ENCODE measurements around the gene ZFP30. TPM values are rescaled to one million over a fixed set of nuclear protein-coding genes. Genes with fewer than 3 reads are reported as not detected.
A peak's percentile ranks its signal among the peaks of the same experiment; 100 is the strongest.

The ZFP30 gene
- total RNA-seq, 1 experiment from 2014 or later: 8.1 TPM

- Mint-ChIP-seq H3K4me1 (ENCODE audit: insufficient read depth, unreplicated experiment) (no peaks in the 10 kb centered on the region), H3K4me3 (ENCODE audit: unreplicated experiment) (no peak overlapping the region), H3K9me3 (ENCODE audit: unreplicated experiment) (peaks cover 33% of the 10 kb centered on the region), H3K36me3 (ENCODE audit: insufficient read depth, unreplicated experiment) (peaks cover 38% of the 10 kb centered on the region), H3K27ac (ENCODE audit: low read depth, unreplicated experiment) (no peak overlapping the region), H3K27me3 (ENCODE audit: insufficient read depth, unreplicated experiment) (no peaks in the 10 kb centered on the region)
- BruUV-seq (replicated peaks): TSS peak; percentile 28
- peak; percentile 2 for DNase-seq (ENCODE audit: unreplicated experiment)
- POLR2A ChIA-PET: no interaction called here
- CTCF ChIA-PET: no interaction called here
- TF ChIP-seq CTCF (IDR thresholded peaks at IDR 0.05; ENCODE audit: unreplicated experiment): no peak
- intact Hi-C loops (cut with micrococcal nuclease): no loop called here
Measured at GRCh38 chr19:37564624-37565369, 90.5 kb downstream of the ZFP30 start.

Other genes starting within 250 kb of the ZFP30 start
- gene ZNF569, start 188.0 kb downstream of the ZFP30 start, total RNA-seq (2022): 3.4 and 3.9 TPM in 2 replicates
- gene ZNF570, start 186.1 kb downstream of the ZFP30 start, total RNA-seq (2022): 0.96 and 1.4 TPM in 2 replicates
- not detected in 2 replicates for gene ZNF793, start 148.5 kb downstream of the ZFP30 start, total RNA-seq (2022)
- gene ZNF571, start 60.7 kb downstream of the ZFP30 start, total RNA-seq (2022): 4.2 and 6.3 TPM in 2 replicates
- 1.1 TPM in 2 replicates for gene ZNF540, start 60.6 kb downstream of the ZFP30 start, total RNA-seq (2022)
- gene ZNF607, start 64.3 kb upstream of the ZFP30 start, total RNA-seq (2022): 3.0 and 3.4 TPM in 2 replicates
- gene ZNF573, start 124.1 kb upstream of the ZFP30 start, total RNA-seq (2022): 6.1 and 11.9 TPM in 2 replicates

All from MCF 10A (cell line).